ENCODE data around the gene DGKH.
"Not testable (repeated sequence)": the region's sequence is repeated elsewhere in the genome, so short reads cannot be mapped to it uniquely, and the experiment has no call there.

Gene DGKH

DNA sequence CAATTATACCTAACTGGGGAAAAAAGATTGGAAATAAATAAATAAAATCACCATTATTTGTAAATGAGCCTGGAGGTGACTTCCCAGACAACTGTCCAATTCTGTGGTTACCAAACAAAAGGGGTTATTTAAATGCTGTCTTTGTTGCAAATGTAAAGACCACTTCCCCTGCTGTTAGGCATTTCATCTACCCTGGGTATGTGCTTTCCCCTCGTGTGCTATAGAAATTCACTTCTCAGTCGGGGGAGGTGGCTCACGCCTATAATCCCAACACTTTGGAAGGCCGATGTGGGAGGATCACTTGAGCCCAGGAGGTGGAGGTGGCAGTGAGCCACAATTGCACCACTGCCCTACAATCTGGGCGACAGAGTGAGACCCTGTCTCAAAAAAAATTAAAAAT lies 121.6 kb downstream of the DGKH start:
- DNase-seq (ENCODE audit: low read depth): no peak

DNA sequence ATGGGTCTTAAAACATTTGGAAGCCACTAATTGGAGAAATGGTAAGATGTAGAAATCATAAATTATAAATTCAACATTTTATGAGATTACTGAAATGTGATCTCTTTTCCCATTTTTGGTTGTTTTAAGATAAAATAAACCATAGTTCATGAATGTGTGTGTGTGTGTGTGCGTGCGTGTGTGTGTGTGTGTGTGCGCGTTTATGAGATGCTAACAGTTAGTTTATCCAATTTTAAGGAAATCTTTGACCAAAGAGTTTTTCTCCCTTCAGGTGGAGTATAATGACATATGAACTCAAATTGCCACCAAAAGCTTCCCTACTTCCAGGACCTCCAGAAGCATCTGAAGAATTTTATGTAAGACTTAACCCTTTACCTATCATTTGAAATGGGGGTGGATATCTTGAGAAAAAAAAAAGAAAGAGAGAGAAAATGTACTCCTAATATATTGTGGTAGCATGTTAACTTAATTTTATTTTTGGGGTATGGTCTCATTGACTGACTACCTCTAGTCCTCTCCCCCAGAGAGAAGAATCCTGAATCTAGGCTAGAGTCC lies 125.4 kb downstream of the DGKH start:
- no peak for DNase-seq (ENCODE audit: low read depth)

DNA sequence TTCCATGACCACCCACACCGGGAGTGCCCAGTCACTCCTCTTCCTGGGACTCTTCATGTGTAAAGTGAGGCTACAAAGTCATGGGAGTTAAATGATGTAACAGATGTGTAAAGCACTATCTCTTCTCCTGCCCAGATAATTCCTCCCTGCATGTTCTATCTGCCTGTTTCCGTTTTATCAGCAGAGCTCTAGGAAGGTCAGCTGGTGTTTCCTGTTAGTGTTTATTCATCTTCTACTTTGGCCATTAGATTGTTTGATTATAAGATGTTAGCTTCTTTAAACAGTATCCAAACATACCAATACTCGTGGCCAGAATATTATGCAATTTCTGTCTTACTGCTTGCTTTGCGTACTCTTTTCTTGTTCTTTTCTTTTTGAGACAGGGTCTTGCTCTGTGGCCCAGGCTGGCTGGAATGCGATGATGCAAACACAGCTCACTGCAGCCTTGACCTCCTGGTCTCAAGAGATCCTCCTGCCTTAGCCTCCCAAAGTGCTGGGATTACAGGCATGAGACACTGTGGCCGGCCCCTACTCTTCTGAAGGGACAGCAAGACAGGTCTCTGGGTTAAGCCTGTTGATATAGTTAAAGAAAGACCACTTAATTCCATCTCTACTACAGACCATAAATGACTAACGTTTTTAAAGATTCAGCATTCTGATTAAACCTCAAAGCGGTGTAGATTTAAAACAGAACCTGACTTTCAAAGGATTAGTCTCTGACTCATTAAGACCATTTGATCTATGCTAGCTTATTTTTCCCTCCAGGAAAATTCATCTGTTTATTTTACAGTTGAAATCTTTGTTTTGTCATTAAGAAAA lies 126.1 kb downstream of the DGKH start:
- no peak for DNase-seq (ENCODE audit: low read depth)

DNA sequence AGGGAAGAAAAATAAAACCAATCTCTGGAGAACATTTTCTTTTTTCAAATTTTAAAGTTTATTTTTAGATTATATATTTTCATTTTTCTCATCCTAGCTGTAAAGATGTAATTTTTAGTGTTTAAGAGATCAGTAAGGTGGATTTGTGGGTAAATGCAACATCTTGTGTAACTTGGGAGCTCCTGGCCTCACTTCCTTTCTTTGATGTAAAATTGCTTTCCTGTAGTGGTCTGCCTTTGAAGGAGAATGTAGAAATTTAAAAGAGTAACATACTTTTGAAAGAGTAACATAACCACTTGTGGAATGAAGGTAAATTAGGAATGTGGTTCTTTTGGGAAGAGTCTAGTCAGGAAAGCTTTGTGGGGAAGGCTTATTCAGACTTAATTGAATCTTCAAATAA lies 127.8 kb downstream of the DGKH start:
- DNase-seq (ENCODE audit: low read depth): no peak

DNA sequence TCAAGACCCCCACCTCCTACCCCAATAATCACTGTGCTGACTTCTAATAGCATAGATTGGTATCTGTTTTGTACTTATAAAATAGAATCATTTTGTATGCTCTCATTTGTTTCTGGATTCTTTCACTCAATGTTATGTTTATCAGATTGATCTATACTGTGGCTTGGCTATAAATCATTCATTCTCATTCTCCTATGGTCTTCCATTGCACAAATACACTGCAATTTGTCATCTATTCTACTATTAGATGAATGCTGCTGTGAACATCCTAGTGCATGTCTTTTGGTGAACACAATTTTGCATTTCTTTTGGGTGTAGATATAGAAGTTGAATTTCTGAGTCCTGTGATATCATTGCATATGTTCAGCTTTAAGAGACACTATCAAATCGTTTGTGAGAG lies 128.7 kb downstream of the DGKH start:
- DNase-seq (ENCODE audit: low read depth): no peak

DNA sequence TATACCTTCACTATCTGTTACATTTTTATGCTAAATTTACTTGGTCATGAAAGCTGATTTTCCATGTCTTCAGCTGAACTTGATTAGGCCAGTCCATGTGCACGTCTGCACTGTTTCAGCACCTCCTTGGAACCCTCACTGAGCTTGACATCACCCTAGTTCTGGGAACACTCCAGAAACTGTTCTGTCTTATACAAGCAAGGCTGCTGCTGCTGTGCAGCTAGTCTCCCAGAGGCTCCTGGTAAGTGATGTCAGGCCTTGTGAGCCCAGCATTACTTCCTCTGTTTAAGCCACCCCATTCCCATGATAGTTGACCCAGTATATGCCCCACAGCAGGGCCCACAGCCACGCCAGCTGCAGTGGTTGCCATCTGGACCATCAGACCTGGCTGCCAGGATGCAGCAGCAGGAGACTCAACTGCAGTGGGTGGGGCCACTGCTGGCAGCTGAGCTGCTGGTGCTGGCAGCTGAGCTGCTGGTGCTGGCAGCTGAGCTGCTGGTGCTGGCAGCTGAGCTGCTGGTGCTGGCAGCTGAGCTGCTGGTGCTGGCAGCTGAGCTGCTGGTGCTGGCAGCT lies 133.0 kb downstream of the DGKH start:
- no peak for DNase-seq (ENCODE audit: low read depth)

DNA sequence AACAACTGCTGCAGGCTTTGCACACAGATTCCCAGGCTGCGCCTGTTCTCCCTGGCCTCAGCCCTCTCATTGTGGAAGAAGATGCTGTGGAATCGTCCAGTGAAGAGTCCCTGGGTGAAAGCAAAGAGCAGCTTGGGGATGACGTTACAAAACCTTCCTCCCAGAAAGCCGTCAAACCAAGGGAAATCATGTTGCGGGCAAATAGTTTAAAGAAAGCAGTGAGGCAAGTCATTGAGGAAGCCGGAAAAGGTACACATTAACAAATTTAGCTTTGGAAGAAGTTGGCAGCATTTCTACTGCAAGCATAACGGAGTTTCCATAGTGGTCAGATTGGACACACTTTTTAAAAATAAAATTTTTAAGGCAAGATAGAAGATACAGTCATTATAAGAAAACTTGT lies 140.6 kb downstream of the DGKH start:
- no peak for DNase-seq (ENCODE audit: low read depth)

DNA sequence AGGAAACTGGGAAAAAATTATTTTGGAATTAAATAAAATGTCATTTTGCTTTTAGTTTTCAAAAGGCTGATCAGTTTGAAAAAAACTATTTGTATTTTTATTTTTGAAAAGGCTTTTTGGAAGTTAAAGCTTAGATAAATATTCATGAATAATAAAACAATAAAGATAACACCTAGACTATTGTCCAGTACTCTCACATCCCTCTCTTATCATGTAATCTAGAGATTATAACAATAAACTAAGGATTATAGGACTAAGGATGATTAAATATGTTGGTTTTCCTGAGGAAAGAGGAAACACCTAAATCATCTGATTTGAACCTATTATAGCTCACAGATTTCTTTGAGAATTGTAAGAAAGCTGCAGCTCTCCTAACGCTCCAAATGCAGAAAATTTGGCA lies 142.1 kb downstream of the DGKH start:
- DNase-seq (ENCODE audit: low read depth): no peak

DNA sequence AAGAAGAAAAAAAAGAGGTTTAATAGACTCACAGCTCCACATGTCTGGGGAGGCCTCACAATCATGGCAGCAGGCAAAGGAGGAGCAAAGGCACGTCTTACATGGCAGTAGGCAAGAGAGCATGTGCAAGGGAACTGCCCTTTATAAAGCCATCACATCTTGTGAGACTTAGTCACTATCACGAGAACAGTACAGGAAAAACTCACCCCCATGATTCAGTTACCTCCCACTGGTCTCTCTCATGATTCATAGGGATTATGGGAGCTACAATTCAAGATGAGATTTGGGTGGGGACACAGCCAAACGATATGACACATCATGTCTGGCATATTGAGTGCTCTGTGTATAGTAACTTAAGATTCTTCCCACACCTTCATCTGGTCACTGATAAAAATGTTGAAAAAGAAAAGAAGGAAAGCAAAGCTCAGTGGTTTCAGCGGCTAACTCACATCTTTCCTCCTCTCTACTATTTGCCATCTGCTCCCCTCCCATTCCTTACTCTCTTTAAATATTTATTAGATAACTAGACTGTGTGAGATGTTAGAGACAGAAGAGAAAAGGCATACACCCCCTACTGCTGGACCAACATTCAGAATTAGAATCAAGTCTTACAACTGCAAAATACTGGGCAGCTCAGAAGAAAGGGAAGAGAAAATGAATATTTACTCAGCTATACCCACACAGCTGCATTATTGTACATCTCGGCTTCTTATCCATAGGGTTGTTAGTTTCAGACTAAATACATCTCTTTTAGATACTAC lies 163.4 kb downstream of the DGKH start:
- DNase-seq (ENCODE audit: low read depth): no peak

DNA sequence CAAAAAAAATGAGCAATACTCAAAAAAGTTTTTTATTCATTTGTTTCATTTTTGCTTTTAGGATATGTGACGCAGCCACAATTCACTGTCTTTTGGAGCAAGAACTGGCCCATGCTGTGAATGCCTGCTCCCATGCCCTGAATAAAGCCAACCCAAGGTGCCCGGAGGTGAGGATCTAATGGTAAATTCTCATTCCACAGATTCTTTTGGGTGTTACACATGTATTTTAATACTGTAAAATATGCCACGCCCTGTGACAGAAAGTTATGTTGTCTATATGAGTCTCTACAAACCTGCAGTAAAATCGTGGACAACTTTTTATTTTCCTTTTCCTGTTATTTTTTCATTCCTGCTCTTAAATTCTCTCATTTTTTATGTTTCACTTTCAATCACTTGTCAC lies 166.0 kb downstream of the DGKH start:
- no peak for DNase-seq (ENCODE audit: low read depth)

DNA sequence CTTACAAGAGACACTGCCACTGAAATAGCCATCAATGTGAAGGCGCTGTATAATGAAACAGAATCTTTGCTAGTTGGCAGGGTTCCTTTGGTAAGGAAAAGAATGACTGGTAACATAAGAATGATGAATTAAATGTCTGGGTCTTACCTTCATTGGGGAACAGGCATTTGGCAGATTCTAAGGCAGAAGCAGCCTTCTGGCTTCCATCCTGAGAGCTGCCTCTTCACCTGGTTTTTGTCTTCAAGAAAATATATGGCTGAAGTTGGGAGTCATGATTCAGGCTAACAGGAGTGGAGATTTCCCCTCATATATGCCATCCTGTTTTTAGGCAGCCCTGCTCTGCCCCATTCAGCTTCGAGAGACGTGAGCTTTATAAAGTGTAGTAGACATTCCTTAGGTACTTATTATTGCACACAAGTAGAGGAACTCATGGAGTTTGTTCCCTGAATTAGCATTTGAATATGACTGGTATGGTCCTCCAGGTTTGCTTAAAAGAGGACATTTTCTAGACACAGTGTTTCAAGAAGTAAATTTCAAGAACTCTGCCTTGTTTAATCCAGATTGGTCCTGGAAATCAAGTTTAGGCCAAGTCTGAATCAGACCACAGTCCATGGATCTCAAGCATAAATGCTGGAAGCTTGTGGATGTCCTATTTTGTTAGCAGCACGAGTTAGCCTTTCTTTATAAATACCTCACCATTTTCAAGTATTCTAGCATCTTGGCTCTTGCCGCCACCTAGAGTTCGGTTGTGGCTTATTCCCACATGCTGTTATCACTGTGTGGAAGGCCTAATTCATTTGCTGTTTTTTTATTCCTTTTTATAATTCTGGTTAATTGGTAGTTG lies 167.4 kb downstream of the DGKH start:
- peak; percentile 31 for DNase-seq (ENCODE audit: low read depth)

DNA sequence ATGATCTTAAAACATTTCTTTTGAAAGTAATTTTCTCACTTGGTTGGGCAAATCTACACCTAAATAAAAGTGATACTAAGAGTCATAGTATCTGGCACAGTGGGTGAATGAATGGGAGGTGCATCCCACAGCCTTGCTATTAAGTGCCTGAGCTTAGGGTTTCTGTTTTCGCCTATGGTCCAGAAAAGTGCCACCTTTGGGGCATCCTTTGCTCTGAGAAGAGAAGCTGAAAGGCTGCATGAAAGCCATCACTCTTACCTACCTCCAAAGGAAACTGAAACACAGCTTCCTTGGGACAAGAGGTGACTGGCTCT lies 167.9 kb downstream of the DGKH start:
- no peak for DNase-seq (ENCODE audit: low read depth)

DNA sequence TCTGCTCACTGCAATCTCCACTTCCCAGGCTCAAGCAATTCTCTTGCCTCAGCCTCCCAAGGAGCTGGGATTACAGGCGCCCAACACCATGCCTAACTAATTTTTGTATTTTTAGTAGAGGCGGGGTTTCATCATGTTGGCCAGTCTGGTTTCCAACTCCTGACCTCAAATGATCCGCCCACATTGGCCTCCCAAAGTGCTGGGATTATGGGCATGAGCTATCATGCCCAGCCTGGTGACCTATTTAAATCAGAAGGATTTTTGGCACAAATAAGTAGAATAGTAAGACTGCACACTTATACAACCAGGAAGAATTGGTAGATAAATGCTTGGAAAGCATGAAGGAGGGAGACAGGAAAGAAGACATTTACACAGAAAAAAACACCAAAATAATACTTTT lies 170.1 kb downstream of the DGKH start:
- no peak for DNase-seq (ENCODE audit: low read depth)

DNA sequence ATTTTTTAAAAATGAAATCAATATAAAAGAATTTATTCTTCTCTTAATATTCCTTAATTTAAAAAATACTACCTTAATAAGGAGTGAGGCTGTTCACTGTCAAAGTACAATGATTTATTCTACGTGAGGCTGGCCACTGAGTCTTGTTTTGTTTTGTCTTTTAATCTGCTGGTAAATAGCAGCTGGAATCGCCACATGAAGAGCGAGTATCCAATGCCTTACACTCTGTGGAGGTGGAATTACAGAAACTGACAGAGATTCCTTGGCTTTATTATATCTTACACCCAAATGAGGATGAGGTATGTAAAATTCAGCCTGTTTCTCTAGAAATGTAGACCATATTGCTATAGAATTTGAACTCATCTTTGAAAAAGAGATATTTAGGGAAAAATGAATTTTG lies 170.6 kb downstream of the DGKH start:
- DNase-seq (ENCODE audit: low read depth): no peak

DNA sequence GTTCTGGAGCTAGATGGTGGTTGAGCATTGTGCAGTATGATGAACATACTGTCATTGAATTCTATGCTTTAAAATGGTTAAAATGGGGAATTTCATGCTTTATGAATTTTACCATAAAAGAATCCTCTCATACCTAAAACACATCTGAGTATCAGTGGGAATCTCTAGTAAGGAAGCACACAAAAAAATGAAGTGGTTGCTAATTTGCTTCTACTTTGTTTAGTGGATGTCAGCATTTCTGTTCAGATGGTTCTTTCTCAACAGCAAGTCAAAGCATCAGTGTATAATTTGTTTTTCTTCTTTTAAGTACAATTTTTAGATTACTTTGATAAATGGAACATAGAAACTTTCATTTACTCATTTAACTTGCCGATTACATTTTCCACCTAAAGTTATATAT lies 171.4 kb downstream of the DGKH start:
- DNase-seq (ENCODE audit: low read depth): no peak

DNA sequence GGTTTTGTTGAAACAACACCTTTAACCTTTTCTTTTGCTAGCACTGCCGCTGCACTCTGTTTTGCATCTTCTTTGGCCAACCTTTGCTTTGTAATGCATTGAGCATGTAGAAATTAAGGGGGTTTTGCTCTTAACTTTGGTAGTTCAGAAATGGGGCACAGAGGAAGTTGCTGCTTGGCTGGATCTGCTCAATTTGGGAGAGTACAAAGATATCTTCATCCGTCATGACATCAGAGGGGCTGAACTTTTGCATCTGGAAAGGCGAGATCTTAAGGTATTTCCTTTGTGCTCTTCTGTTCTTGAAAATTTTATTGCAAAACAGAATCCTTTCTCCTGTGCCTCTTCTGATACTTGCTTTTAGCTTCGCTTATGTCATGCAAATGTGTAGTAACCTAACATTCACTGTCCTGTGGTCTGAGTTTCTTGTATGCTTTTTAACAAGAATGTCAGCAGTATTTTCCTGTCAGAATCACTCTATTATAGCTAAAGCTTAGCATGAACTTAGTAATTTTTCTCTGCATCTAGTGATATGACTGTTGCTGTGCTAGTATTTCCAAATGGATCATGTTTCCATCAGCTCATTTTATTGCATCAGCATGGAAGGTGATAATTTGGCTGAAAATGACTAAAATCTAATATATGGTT lies 172.8 kb downstream of the DGKH start:
- DNase-seq (ENCODE audit: low read depth): no peak

DNA sequence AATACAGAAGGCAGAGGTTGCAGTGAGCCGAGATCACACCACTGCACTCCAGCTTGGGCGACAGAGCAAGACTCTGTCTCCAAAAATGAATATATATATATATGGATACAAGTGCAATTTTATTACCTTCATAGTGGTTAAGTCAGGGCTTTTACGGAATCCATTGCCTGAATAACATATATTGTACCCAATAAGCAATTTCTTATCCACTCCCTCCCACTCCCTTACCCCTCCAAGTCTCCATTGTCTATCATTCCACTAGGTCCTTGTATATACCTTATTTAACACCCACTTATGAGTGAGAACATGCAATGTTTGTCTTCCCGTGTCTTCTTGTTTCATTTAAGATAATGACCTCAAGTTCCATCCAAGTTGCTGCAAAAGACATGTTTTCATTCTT lies 175.2 kb downstream of the DGKH start:
- DNase-seq (ENCODE audit: low read depth): no peak

DNA sequence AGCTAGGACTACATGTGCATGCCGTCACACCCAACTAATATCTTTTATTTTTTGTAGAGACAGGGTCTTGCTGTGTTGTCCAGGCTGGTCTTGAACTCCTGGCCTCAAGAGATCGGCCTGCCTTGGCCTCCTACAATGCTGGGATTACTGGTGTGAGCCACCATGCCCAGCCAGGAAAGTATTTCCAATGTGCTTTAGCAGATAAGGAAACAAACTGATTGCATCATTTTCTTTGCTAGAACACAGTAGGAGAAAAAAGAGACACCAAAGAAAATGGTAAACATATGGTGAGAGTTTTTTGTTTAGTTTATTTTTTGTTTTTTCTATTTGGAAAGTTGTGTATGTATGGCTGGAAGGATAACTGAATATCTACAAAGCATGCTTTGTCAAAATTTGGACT lies 176.6 kb downstream of the DGKH start:
- DNase-seq (ENCODE audit: low read depth): no peak

DNA sequence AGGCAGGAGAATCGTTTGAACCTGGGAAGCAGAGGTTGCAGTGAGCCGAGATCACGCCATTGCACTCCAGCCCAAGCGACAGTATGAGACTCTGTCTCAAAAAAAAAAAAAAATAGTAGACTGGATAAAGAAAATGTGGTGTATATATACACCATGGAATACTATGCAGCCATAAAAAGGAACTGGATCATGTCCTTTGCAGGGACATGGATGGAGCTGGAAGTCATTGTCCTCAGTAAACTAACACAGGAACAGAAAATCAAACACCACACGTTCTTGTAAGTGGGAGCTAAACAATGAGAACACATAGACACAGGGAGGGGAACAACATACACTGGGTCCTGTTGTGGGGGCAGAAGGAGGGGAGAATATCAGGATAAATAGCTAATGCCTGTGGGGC lies 178.3 kb downstream of the DGKH start:
- DNase-seq (ENCODE audit: low read depth): not testable (repeated sequence)

DNA sequence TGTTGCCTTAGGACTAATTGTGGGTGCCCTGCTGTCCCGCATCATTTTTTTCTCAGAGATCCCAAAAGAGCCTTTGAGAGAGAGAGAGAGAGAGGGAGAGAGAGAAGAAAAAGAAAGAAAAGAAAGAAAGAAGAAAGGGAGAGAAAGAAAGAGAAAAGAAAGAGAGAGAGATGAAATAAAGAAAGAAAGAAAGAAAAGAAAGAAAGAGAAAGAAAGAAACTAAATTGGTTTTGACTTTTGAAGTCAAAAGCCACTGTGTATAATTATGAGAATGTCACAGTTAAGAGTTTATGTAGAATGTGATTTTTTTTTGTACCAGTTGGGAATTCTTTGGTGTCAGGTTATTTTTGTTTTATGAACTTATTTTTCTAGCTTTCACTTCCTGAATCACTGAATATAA lies 180.1 kb downstream of the DGKH start:
- DNase-seq (ENCODE audit: low read depth): no peak

DNA sequence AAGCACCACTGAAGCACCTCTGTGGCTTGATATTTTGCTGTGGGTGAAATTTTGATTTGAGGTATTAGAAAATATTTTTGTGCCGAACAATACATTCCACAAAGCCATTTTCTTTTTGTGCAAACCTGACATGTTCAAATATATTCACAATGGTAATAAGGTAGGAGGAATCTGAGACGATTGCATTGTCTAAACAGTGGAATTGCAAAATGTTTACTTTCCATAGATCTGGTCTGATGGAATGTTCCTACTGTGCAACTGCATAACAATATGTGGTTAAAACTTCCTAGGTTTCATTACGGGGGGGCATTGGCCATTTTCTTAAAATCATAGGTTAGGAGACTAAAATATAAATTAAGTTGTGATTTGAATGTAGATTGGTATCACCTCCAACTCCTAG lies 180.8 kb downstream of the DGKH start:
- DNase-seq (ENCODE audit: low read depth): no peak

DNA sequence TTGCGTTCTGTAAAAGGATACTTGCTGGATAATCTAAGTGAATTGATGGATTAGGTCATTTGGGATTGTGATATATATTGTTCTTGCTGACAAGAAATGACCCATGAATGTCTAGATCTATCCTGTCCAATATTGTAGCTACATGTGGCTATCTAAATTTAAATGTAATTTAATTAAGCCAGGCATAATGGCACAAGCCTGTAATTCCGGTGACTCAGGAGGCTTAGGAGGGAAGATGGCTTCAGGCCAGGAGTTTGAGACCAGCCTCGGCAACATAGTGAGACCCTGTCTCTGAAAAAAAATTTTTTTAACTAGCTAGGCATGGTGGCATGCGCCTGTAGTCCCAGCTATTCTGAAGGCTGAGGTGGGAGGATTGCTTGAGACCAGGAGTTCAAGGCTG lies 184.2 kb downstream of the DGKH start:
- DNase-seq (ENCODE audit: low read depth): no peak
